Naive B cell (primary cell): ENCODE measurements around the gene DCAKD. TPM values are rescaled to one million over a fixed set of nuclear protein-coding genes. Genes with fewer than 3 reads are reported as not detected.

Experiments
- ATAC-seq, 2 donors: fragments of 150-1000 bp; cut with Tn5 transposase; 2 replicates each; pipeline ENCODE4 v1.10.0; 2021; ENCODE audit warnings: low read depth in 2 of 2, mild to moderate bottlenecking in 2 of 2, moderate library complexity in 2 of 2
- DNase-seq: peaks from one replicate; pipeline ENCODE4 v3.0.0; 2022
- H3K27ac Mint-ChIP-seq, 6 donors: one replicate each; pipeline ENCODE4 v1.8.0; 2020 to 2022; ENCODE audit warnings: mild to moderate bottlenecking in 6 of 6, mixed read lengths in 6 of 6, moderate library complexity in 5 of 6, inconsistent platforms in 2 of 6
- H3K27me3 Mint-ChIP-seq, 3 donors: one replicate each; pipeline ENCODE4 v1.8.0; 2021 to 2022; ENCODE audit warnings: mixed read lengths in 3 of 3, mild to moderate bottlenecking in 1 of 3
- H3K36me3 Mint-ChIP-seq, 2 donors: one replicate each; pipeline ENCODE4 v1.8.0; 2020 to 2022; ENCODE audit warnings: mixed read lengths in 2 of 2, inconsistent platforms in 1 of 2, mild to moderate bottlenecking in 1 of 2
- H3K4me1 Mint-ChIP-seq, 3 donors: one replicate each; pipeline ENCODE4 v1.8.0; 2020 to 2022; ENCODE audit warnings: mixed read lengths in 3 of 3, inconsistent platforms in 1 of 3, mild to moderate bottlenecking in 1 of 3, moderate library complexity in 1 of 3
- H3K4me3 Mint-ChIP-seq, 8 donors: one replicate each; pipeline ENCODE4 v1.8.0; 2020 to 2022; ENCODE audit warnings: mild to moderate bottlenecking in 8 of 8, mixed read lengths in 8 of 8, moderate library complexity in 8 of 8, inconsistent platforms in 2 of 8
- H3K9me3 Mint-ChIP-seq, 7 donors: one replicate each; pipeline ENCODE4 v1.8.0; 2020 to 2022; ENCODE audit warnings: mixed read lengths in 7 of 7, mild to moderate bottlenecking in 5 of 7, inconsistent platforms in 2 of 7, moderate library complexity in 1 of 7
- polyA plus RNA-seq, 6 donors: library from polyadenylated mRNA; unstranded; fragments of 300-500 nt; fragmentation: Illumina TruSeq; gene quantifications; one replicate each; pipeline ENCODE4 v1.2.3, GENCODE V29; 2021; ENCODE audit warnings: low read depth in 6 of 6

Gene DCAKD
- polyA plus RNA-seq, 6 donors from 2014 or later, result 3.1 to 15.5 (median 11.1) TPM

DNA sequence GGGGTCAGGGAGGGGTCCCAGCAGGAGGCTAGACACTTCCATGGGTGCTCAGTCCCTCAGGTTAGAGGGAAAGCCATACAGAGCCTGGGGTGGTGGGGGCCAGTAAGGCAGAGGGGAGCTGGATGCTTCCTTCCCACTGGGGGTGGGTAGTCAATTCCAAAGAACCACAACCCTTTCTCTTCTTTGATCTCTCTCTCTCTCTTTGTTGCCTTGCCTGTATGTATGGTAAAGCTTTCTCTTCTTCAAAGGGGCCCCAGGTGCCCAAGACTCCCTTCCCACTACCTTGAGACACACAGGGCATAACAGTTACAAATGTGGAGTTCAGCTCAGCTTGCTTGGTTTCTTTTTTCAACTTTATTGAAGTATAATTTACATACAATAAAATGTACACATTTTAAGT lies 52.8 kb downstream of the DCAKD start:
- H3K4me1 Mint-ChIP-seq, result no peaks in the 10 kb centered on the region
- no peak overlapping the region for H3K27ac Mint-ChIP-seq
- H3K36me3 Mint-ChIP-seq, result peaks cover 8 to 16% of the 10 kb centered on the region in 2 donors
- H3K4me3 Mint-ChIP-seq, result no peak overlapping the region
- H3K27me3 Mint-ChIP-seq, result peaks cover 13 to 57% (median 45%) of the 10 kb centered on the region in 3 donors
- peaks cover 7 to 18% (median 12%) of the 10 kb centered on the region in 7 donors for H3K9me3 Mint-ChIP-seq
- no peak for ATAC-seq
- no peak for DNase-seq

GRCh38 chr17:44997733-44998520 lies 53.5 kb downstream of the DCAKD start:
- Mint-ChIP-seq H3K27me3 (peaks cover 6 to 57% (median 46%) of the 10 kb centered on the region in 3 donors), H3K4me3 (no peak overlapping the region), H3K9me3 (peaks cover 7 to 18% (median 12%) of the 10 kb centered on the region in 7 donors), H3K36me3 (peaks cover 8 to 16% of the 10 kb centered on the region in 2 donors), H3K27ac (no peak overlapping the region), H3K4me1 (no peaks in the 10 kb centered on the region)
- ATAC-seq (no peak), DNase-seq (no peak)

DNA sequence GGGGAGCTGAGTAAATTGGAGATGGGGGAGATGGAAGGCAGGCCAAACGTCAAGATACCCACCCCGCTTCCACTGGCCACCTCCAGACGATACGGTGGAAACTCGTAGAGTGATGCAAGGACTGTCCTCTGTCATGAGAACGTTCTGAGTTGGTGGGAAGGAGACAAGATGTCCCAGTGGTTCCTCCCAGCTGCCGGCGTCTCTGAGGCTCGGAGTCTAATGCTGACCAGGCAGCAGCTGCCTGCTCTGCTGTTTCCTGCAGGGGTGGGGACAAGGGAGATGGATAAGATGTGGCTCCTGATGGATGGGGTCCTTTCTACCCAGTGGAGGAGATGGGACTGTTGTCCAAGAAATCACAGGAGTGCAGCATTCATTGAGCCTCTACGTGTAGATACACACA lies 55.1 kb downstream of the DCAKD start:
- Mint-ChIP-seq H3K9me3 (peaks cover 7 to 18% (median 10%) of the 10 kb centered on the region in 7 donors), H3K36me3 (peaks cover 8 to 16% of the 10 kb centered on the region in 2 donors), H3K4me1 (no peaks in the 10 kb centered on the region), H3K27ac (no peak overlapping the region), H3K4me3 (no peak overlapping the region), H3K27me3 (peaks cover 11 to 72% (median 59%) of the 10 kb centered on the region in 3 donors)
- DNase-seq, result no peak
- no peak for ATAC-seq

GRCh38 chr17:44995436-44996001 lies 55.9 kb downstream of the DCAKD start:
- H3K27ac Mint-ChIP-seq, result peak overlapping the region in 1 of 6 donors; percentile 60
- no peak for DNase-seq
- no peaks in the 10 kb centered on the region for H3K4me1 Mint-ChIP-seq
- H3K27me3 Mint-ChIP-seq, result peaks cover 14 to 75% (median 66%) of the 10 kb centered on the region in 3 donors
- no peak for ATAC-seq
- no peak overlapping the region for H3K4me3 Mint-ChIP-seq
- peaks cover 8 to 16% of the 10 kb centered on the region in 2 donors for H3K36me3 Mint-ChIP-seq
- peaks cover 7 to 18% (median 10%) of the 10 kb centered on the region in 7 donors for H3K9me3 Mint-ChIP-seq

GRCh38 chr17:44992242-44992939 lies 59.0 kb downstream of the DCAKD start:
- peaks cover 36 to 90% (median 90%) of the 10 kb centered on the region in 3 donors for H3K27me3 Mint-ChIP-seq
- H3K4me1 Mint-ChIP-seq, result peaks cover 0 to 13% (median 2%) of the 10 kb centered on the region in 3 donors
- DNase-seq (no peak), ATAC-seq (no peak)
- no peaks in the 10 kb centered on the region for H3K9me3 Mint-ChIP-seq
- H3K36me3 Mint-ChIP-seq, result no peaks in the 10 kb centered on the region
- H3K27ac Mint-ChIP-seq, result peak overlapping the region in 2 of 6 donors; percentile 32 to 58
- H3K4me3 Mint-ChIP-seq, result no peak overlapping the region

- Mint-ChIP-seq H3K9me3 (no peaks in the 10 kb centered on the region), H3K4me3 (no peak overlapping the region), H3K4me1 (peaks cover 0 to 13% (median 2%) of the 10 kb centered on the region in 3 donors), H3K36me3 (no peaks in the 10 kb centered on the region), H3K27ac (no peak overlapping the region), H3K27me3 (peaks cover 42 to 86% (median 84%) of the 10 kb centered on the region in 3 donors)
- DNase-seq (no peak), ATAC-seq (no peak)
Measured at GRCh38 chr17:44990994-44991393, 60.4 kb downstream of the DCAKD start.

DNA sequence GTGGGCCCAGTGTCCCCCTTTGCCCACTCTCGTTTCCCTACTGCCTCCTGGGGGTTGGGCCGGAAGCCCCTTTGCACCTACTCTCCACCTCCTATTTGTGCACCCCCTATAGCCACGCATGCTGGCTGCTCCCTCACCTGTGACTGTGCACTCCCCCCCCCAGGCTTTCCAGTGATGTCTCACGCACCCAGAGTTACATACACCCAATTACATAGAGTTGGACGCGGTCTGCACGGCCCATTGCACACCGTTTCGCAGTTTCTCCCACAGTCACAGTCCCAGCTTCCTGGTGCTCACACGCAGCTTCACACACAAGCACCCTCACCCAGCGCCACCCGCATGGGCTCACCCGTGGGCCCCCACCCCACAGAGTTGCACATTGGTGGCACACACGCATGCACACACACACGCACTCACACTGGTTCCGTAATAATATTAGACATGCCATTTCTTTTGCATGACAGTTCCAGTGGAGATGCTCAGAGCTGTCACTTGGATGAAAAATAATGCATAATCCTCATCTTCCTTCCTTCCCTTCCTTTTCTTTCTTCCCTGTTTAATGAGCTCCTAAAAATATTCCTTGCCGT lies 61.8 kb downstream of the DCAKD start:
- H3K27ac Mint-ChIP-seq, result peak overlapping the region in 2 of 6 donors; percentile 39 to 63
- H3K4me1 Mint-ChIP-seq, result peaks cover 0 to 13% (median 2%) of the 10 kb centered on the region in 3 donors
- no peak overlapping the region for H3K4me3 Mint-ChIP-seq
- H3K27me3 Mint-ChIP-seq, result peaks cover 48 to 82% (median 80%) of the 10 kb centered on the region in 3 donors
- DNase-seq (no peak), ATAC-seq (no peak)
- no peaks in the 10 kb centered on the region for H3K36me3 Mint-ChIP-seq
- H3K9me3 Mint-ChIP-seq, result no peaks in the 10 kb centered on the region

DNA sequence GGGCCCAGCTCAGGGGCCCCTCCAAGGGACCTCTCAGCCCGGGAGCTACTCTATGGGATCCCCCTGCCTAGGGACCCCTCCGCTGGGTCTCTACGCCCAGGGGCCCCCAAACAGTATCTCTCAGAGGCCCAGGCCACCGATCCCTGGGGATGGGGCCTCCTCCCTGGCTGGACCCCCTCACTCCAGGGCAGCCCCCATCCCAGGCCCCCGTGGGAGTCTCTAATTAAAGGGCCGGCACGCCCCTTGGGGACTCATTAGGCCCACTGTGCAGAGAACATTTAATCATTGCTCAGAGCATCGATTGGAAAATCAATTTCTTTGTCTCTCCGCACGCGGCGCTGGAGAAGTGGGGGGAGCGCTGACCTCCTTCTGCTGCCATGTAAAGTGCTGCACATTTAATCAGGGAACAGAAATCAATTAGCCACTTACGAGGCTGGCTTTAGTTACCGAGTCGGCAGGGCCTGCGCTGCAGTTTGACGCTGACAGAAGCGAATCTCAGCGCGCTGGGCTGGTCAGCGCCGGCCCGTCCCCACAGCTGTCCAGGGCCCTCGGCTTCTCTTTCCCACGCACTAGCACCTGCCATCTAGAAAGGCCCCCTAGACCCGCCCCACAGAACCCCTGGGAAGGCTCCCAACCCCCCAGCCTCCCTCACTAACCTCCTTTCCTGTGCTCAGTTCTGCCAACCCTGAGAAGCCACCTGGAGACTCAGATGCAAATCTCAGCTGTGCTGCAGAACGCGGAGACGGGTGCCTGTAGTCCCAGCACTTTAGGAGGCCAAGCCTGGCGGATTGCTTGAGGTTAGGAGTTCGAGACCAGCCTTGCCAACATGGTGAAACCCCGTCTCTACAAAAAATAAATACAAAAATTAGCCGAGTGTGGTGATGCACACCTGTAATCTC lies 63.1 kb downstream of the DCAKD start:
- Mint-ChIP-seq H3K27ac (no peak overlapping the region), H3K36me3 (no peaks in the 10 kb centered on the region), H3K9me3 (no peaks in the 10 kb centered on the region), H3K4me3 (peak overlapping the region in 2 of 8 donors; percentile 12 to 28), H3K4me1 (peaks cover 0 to 13% (median 2%) of the 10 kb centered on the region in 3 donors), H3K27me3 (peaks cover 48 to 68% (median 66%) of the 10 kb centered on the region in 3 donors)
- no peak for DNase-seq
- no peak for ATAC-seq

DNA sequence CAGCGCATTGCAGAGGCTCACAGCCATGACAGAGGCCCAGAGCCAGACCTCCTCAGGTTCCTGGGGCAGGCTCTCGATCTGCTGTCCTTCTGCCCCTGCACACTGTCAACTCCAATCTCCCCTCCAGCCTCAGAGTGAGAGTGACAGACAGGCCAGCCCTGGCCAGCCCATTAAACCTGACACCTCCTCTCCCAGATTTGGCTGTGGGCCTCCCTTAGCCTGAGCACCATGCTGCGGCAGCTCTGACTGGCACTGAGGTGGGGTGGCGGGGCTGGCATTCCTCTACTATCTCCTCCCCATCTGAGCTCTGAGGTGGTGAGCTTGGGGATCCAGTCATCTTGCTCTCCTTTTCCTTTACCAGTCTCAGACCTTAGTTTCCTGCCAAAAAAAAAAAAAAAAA lies 67.9 kb downstream of the DCAKD start:
- no peaks in the 10 kb centered on the region for H3K9me3 Mint-ChIP-seq
- DNase-seq (no peak), ATAC-seq (no peak)
- peaks cover 48 to 61% (median 51%) of the 10 kb centered on the region in 3 donors for H3K27me3 Mint-ChIP-seq
- H3K4me1 Mint-ChIP-seq, result peaks cover 4 to 11% (median 5%) of the 10 kb centered on the region in 3 donors
- H3K27ac Mint-ChIP-seq, result no peak overlapping the region
- no peaks in the 10 kb centered on the region for H3K36me3 Mint-ChIP-seq
- no peak overlapping the region for H3K4me3 Mint-ChIP-seq

DNA sequence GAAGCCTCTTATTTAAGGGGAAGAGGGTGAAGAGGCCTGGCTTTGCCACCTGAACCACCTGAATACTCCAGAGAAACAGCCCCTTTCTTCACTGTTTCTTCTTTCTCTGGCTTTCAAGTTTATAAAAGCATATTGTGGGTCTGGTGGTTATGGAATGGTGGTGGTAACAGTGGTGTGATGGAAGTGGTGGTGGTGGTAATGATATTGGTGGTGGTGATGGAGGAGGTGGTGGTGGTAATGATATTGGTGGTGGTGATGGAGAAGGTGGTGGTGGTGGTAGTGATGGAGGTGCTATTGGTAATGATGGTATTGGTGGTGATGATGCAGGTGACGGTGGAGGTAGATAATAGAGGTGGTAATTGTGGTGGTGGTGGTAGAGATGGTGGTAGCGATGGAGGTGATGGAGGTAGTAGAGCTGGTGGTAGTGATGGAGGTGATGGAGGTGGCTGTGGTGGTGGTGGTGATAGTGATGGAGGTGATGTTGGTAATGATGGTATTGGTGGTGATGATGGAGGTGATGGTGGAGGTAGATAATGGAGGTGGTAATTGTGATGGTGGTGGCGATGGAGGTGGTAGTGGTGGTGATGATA lies 69.2 kb downstream of the DCAKD start:
- ATAC-seq (no peak), DNase-seq (no peak)
- peaks cover 40 to 61% (median 45%) of the 10 kb centered on the region in 3 donors for H3K27me3 Mint-ChIP-seq
- H3K4me1 Mint-ChIP-seq, result peaks cover 0 to 4% (median 3%) of the 10 kb centered on the region in 3 donors
- H3K27ac Mint-ChIP-seq, result peak overlapping the region in 1 of 6 donors; percentile 58
- no peaks in the 10 kb centered on the region for H3K36me3 Mint-ChIP-seq
- no peaks in the 10 kb centered on the region for H3K9me3 Mint-ChIP-seq
- no peak overlapping the region for H3K4me3 Mint-ChIP-seq

GRCh38 chr17:44981221-44981968 lies 70.0 kb downstream of the DCAKD start:
- no peak for ATAC-seq
- peaks cover 0 to 4% (median 3%) of the 10 kb centered on the region in 3 donors for H3K4me1 Mint-ChIP-seq

More at GRCh38 chr17:44981221-44981968, 70.0 kb downstream of the DCAKD start:
- Mint-ChIP-seq H3K9me3 (no peaks in the 10 kb centered on the region), H3K36me3 (no peaks in the 10 kb centered on the region), H3K4me3 (no peak overlapping the region), H3K27me3 (peaks cover 44 to 65% (median 48%) of the 10 kb centered on the region in 3 donors), H3K27ac (peak overlapping the region in 1 of 6 donors; percentile 2)
- DNase-seq, result no peak
